Measurements from ENCODE around the gene CENPM.

CENPM gene

DNA sequence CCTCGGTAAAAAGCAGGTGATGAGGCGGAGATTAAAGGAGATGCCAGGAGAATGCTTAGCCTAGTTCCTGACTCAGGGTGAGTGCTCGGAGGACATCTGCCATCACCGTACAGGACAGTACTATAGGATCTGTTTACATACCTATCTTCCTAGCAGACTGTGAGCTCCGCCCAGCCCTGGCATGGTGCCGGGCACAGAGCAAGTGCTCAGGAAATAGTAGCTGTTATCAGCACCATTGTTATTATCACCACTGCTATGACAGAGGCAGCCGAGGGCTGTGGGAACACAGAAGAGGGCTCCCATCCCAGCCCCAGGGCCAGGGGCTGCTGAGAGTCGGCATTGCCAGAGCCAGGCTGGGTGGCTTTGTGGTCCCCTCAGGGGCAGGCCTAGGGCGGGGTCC is 21.6 kb upstream of the CENPM start:
- no peak for DNase-seq (ENCODE audit: low read depth)
- in situ Hi-C loops (cut with HindIII; ENCODE audit: low sequenced_read_pairs), result no loop called here
- H3K4me3 ChIP-seq (ENCODE audit: low read depth, low read length), result no peak overlapping the region
- TF ChIP-seq, protein P1, sequence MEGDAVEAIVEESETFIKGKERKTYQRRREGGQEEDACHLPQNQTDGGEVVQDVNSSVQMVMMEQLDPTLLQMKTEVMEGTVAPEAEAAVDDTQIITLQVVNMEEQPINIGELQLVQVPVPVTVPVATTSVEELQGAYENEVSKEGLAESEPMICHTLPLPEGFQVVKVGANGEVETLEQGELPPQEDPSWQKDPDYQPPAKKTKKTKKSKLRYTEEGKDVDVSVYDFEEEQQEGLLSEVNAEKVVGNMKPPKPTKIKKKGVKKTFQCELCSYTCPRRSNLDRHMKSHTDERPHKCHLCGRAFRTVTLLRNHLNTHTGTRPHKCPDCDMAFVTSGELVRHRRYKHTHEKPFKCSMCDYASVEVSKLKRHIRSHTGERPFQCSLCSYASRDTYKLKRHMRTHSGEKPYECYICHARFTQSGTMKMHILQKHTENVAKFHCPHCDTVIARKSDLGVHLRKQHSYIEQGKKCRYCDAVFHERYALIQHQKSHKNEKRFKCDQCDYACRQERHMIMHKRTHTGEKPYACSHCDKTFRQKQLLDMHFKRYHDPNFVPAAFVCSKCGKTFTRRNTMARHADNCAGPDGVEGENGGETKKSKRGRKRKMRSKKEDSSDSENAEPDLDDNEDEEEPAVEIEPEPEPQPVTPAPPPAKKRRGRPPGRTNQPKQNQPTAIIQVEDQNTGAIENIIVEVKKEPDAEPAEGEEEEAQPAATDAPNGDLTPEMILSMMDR (IDR thresholded peaks at IDR 0.05; ENCODE audit: low read depth, low read length, missing control alignments), result no peak

DNA sequence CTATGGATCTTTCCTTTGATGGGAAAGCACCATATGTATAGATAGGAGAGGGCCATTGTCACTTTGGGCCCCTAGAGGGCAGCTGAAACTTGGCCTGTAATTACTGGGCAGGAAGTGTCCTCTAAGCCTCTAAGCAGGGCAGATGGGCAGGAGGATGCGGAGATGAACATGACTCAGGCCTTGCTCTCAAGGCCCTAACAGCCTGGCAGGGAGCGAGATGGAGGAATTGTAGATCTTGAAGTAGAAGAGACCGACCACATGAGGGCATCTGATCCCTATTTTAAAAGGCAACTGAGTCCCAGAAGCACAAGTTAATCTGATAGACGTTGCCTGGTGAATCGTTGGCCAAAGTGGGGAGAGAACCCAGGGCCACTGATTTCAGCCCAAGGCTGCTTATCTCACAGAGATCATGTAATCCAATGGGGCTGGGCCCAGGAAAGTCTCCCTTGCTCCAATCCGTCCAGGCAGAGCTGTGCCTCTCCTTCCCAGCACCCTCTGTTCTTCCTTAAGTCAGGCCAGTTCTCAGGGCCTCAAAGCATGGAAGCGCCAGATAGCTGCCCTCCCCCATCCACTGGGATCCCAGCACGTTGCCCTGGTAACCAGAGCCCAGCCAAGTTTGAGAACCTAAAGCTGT is 19.8 kb upstream of the CENPM start:
- in situ Hi-C loops (cut with HindIII; ENCODE audit: low sequenced_read_pairs), result no loop called here
- H3K4me3 ChIP-seq (ENCODE audit: low read depth, low read length), result no peak overlapping the region
- DNase-seq (ENCODE audit: low read depth), result peak; percentile 62
- TF ChIP-seq, protein P1 (IDR thresholded peaks at IDR 0.05; ENCODE audit: low read depth, low read length, missing control alignments), result peak; percentile 39

DNA sequence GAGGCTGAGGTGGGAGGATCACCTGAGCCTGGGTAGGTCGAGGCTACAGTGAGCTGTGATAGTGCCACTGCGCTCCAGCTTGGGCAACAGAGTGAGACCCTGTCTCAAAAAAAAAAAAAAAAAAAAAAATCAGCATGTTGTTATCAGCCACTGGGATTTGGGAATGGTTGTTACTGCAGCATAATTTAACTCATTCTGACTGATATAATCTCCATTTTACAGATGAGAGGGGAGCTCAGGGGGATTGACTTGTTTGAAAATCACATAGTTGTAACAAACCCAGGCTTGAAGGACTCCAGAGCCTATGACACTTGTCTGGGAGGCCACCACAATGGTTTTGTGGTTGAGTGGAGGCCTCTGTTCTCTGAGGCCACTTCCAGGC is 19.3 kb upstream of the CENPM start:
- in situ Hi-C loops (cut with HindIII; ENCODE audit: low sequenced_read_pairs), result no loop called here
- TF ChIP-seq, protein P1 (IDR thresholded peaks at IDR 0.05; ENCODE audit: low read depth, low read length, missing control alignments), result no peak
- DNase-seq (ENCODE audit: low read depth), result no peak
- no peak overlapping the region for H3K4me3 ChIP-seq (ENCODE audit: low read depth, low read length)

DNA sequence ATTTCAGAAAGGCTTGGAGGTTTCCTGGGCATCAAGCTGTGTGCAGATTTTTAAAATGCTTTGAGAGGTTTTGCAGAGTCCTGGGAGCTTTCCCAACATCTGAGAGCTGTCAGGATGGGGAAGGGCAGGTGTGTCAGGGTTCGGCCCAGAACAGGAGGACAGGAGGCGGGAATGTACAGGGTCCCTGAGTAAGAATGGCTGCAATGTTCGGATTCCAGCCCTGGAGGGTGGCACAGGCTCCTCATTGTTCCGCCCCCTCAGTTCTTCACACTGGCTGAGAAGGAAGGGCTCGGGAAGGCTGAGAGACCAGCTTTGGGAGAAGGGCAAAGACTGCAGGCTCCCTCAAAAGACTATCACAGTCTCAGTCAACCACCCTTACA is 17.1 kb upstream of the CENPM start:
- in situ Hi-C loops (cut with HindIII; ENCODE audit: low sequenced_read_pairs), result no loop called here
- TF ChIP-seq, protein P1 (IDR thresholded peaks at IDR 0.05; ENCODE audit: low read depth, low read length, missing control alignments), result no peak

DNA sequence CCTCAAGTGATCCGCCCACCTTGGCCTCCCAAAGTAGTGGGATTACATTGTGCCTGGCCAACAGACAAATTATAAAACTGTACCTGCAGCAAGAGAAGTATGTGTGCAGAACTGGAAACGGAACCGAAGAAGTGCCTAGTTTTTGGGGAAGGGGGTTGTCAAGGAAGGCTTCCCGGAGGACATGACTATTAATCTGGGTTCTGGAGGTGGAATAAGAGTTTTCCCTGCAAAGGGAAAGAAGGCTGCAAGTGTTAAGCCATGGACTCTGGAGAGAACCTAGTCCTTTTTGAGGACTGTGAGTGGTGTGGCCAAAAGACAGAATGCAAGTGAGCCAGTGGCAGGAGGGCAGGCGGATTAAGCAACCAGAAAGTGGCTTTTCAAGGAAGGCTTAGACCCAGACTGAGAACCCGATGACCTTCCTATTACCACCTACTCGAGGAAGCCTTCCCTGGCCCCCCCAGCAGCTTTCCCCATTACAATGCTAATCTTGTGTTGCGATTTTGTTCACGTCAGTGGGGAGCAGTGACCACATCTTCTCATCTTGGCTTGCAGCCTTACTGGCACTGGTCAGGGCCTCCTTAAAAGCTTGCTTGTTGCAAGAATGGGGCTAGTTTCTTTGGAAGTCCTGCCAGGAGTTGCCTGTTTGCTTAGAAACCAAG is 16.6 kb upstream of the CENPM start:
- DNase-seq (ENCODE audit: low read depth), result peak; percentile 72
- TF ChIP-seq, protein P1 (IDR thresholded peaks at IDR 0.05; ENCODE audit: low read depth, low read length, missing control alignments), result no peak
- in situ Hi-C loops (cut with HindIII; ENCODE audit: low sequenced_read_pairs), result no loop called here
- no peak overlapping the region for H3K4me3 ChIP-seq (ENCODE audit: low read depth, low read length)

More for the DNA sequence above, 17.1 kb upstream of the CENPM start:
- H3K4me3 ChIP-seq (ENCODE audit: low read depth, low read length), result no peak overlapping the region
- DNase-seq (ENCODE audit: low read depth), result no peak

DNA sequence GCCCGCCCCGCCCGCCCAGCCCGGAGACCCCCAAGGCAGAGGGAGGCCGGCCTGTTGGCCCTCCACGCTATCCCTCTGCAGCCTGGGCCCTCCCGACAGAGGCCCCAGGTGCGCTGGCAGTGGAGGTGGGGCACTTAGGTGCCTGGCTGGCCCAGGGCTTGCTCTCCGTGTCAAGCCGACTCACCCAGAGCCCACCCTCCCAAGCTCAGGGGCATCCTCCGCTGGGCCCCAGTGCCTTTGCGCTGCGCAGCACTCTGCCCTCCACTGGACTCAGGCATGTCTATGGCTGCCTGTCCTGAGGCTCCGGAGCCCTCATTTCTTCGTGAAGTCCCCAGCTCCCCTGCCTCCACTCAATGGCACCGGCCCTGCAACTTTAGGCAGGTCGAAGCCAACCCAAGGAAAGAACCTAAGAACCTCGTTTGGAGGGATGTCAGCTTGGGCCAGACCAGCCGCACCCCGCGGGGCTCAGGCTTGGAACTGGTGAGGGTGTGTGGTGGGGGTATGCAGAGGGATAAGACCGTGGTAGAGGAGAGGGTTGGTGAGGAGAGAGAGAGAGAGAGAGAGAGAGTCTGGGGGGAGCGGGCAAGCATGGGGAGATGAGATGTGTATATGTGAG is 11.1 kb upstream of the CENPM start:
- in situ Hi-C loops (cut with HindIII; ENCODE audit: low sequenced_read_pairs), result no loop called here
- TF ChIP-seq, protein P1 (IDR thresholded peaks at IDR 0.05; ENCODE audit: low read depth, low read length, missing control alignments), result no peak
- no peak for DNase-seq (ENCODE audit: low read depth)
- H3K4me3 ChIP-seq (ENCODE audit: low read depth, low read length), result no peak overlapping the region
